WTC11 (cell line): ENCODE results near the gene NGB.

Source experiments
- AFF4 ChIP-seq: sonication (generic); formaldehyde crosslinking; IDR thresholded peaks from 2 replicates; pipeline ENCODE4 v1.8.1; 2023; ENCODE audit warnings: mild to moderate bottlenecking, missing genetic modification reagents, borderline replicate concordance
- CTCF ChIP-seq: fragments of 200-600 bp; IDR thresholded peaks from 2 replicates; pipeline ENCODE4 v1.8.0; 2022; ENCODE audit warnings: antibody characterized with exemption
- E2F1 ChIP-seq: sonication (generic); formaldehyde crosslinking; IDR thresholded peaks from 2 replicates; pipeline ENCODE4 v1.8.0; 2022; ENCODE audit warnings: mild to moderate bottlenecking, missing genetic modification reagents
- E2F5 ChIP-seq: sonication (generic); formaldehyde crosslinking; IDR thresholded peaks from 2 replicates; pipeline ENCODE4 v1.8.1; 2022; ENCODE audit warnings: mild to moderate bottlenecking, moderate library complexity, missing genetic modification reagents
- IRF2 ChIP-seq: sonication (generic); formaldehyde crosslinking; IDR thresholded peaks from 2 replicates; pipeline ENCODE4 v1.8.0; 2022; ENCODE audit warnings: low read depth, missing genetic modification reagents, borderline replicate concordance
- MAX ChIP-seq: sonication (generic); formaldehyde crosslinking; IDR thresholded peaks from 2 replicates; pipeline ENCODE4 v1.8.0; 2022; ENCODE audit warnings: mild to moderate bottlenecking, missing genetic modification reagents
- NFE2L1 ChIP-seq: sonication (generic); formaldehyde crosslinking; IDR thresholded peaks from 2 replicates; pipeline ENCODE4 v1.8.1; 2023; ENCODE audit warnings: missing genetic modification reagents
- SMAD3 ChIP-seq: sonication (generic); formaldehyde crosslinking; IDR thresholded peaks from 2 replicates; pipeline ENCODE4 v1.8.0; 2022; ENCODE audit warnings: missing genetic modification reagents, mild to moderate bottlenecking, borderline replicate concordance
- ZBTB43 ChIP-seq: sonication (generic); formaldehyde crosslinking; IDR thresholded peaks from 2 replicates; pipeline ENCODE4 v1.8.1; 2023; ENCODE audit warnings: mild to moderate bottlenecking, missing genetic modification reagents

- TF ChIP-seq CTCF (no peak), ZBTB43 (no peak), MAX (CRISPR knock-in tag) (no peak), NFE2L1 (CRISPR knock-in tag) (no peak), AFF4 (CRISPR knock-in tag) (no peak), SMAD3 (CRISPR knock-in tag) (no peak), E2F1 (no peak), E2F5 (no peak), IRF2 (no peak)
Measured at GRCh38 chr14:77260199-77260598, 10.8 kb downstream of the NGB start.
